ENCODE results near the gene SLC27A1. TPM values are rescaled to one million over a fixed set of nuclear protein-coding genes. Genes with fewer than 3 reads are reported as not detected.

SLC27A1 gene
- total and polyA plus RNA-seq, 10 of the 15 experiments (the other 5 are each of a cell fraction or from before 2014, with no cell fraction given), result 0.11 to 2.3 (median 1.2) TPM

GRCh38 chr19:17456127-17456526 is 14.2 kb upstream of the SLC27A1 start:
- no peak for TF ChIP-seq RELA (IDR thresholded peaks at IDR 0.05; ENCODE audit: borderline replicate concordance, partially characterized antibody)
- Histone ChIP-seq H3K4me2 (ENCODE audit: control insufficient read depth, insufficient read depth) (no peak overlapping the region), H3K36me3 (ENCODE audit: control insufficient read depth in 2 of 2, insufficient read depth in 2 of 2, low read length in 1 of 2) (no peaks in the 10 kb centered on the region), H3K27ac (ENCODE audit: control insufficient read depth, insufficient read depth) (no peak overlapping the region), H3K79me2 (ENCODE audit: control insufficient read depth, insufficient read depth, low read length) (no peaks in the 10 kb centered on the region), H3K9me3 (replicated peaks; ENCODE audit: control insufficient read depth, insufficient read depth, low read length) (no peaks in the 10 kb centered on the region), H2AFZ (ENCODE audit: control insufficient read depth, low read depth, low read length) (no peak overlapping the region), H3K9ac (ENCODE audit: control insufficient read depth, insufficient read depth, low read length) (no peak overlapping the region), H3K4me1 (ENCODE audit: control insufficient read depth, insufficient read depth, low read length) (no peaks in the 10 kb centered on the region), H4K20me1 (ENCODE audit: control insufficient read depth, insufficient read depth) (no peaks in the 10 kb centered on the region; the same call in 1 of the 2 replicates), H3K27me3 (replicated peaks in 1 of 2; ENCODE audit: control insufficient read depth in 2 of 2, insufficient read depth in 2 of 2, low read length in 1 of 2) (peaks cover 3 to 7% of the 10 kb centered on the region in 2 experiments; a peak in 2 of 4 replicates), H3K4me3 (no peak overlapping the region)
- intact Hi-C loops (cut with micrococcal nuclease; ENCODE audit: unreplicated experiment) (no loop called here), in situ Hi-C loops (cut with MboI) (no loop called here)
- ATAC-seq (no peak), FAIRE-seq (no peak), DNase-seq (ENCODE audit: low read depth, low spot score) (no peak)
- POLR2A ChIA-PET, result no interaction called here
- CTCF ChIA-PET, result no interaction called here
- 55% methylated on average over 11 of the region's 11 CpGs for WGBS (ENCODE audit: insufficient coverage, insufficient replicate concordance, low lambda C conversion rate, missing lambda C conversion rate)
- RAD21 ChIA-PET (ENCODE audit: unreplicated experiment), result no interaction called here
- SMC1A ChIA-PET (ENCODE audit: uncharacterized antibody, unreplicated experiment), result no interaction called here
- BruUV-seq (replicated peaks), result no TSS peak

- Histone ChIP-seq H3K27me3 (replicated peaks in 1 of 2; ENCODE audit: control insufficient read depth in 2 of 2, insufficient read depth in 2 of 2, low read length in 1 of 2) (peaks cover 3 to 7% of the 10 kb centered on the region in 2 experiments; a peak in 2 of 4 replicates), H3K4me2 (ENCODE audit: control insufficient read depth, insufficient read depth) (no peak overlapping the region), H4K20me1 (ENCODE audit: control insufficient read depth, insufficient read depth) (no peaks in the 10 kb centered on the region), H3K27ac (ENCODE audit: control insufficient read depth, insufficient read depth) (no peak overlapping the region), H3K9ac (ENCODE audit: control insufficient read depth, insufficient read depth, low read length) (no peak overlapping the region), H3K4me3 (no peak overlapping the region), H3K79me2 (ENCODE audit: control insufficient read depth, insufficient read depth, low read length) (no peaks in the 10 kb centered on the region), H2AFZ (ENCODE audit: control insufficient read depth, low read depth, low read length) (no peak overlapping the region), H3K4me1 (ENCODE audit: control insufficient read depth, insufficient read depth, low read length) (no peaks in the 10 kb centered on the region), H3K9me3 (replicated peaks; ENCODE audit: control insufficient read depth, insufficient read depth, low read length) (no peaks in the 10 kb centered on the region), H3K36me3 (ENCODE audit: control insufficient read depth in 2 of 2, insufficient read depth in 2 of 2, low read length in 1 of 2) (no peaks in the 10 kb centered on the region)
- DNase-seq (ENCODE audit: low read depth, low spot score) (no peak), FAIRE-seq (no peak), ATAC-seq (no peak)
- ChIA-PET SMC1A (ENCODE audit: uncharacterized antibody, unreplicated experiment) (interaction anchor here (0.9 kb wide), 1 partner anchor 284 kb away, joined by 3 read pairs; no protein-coding TSS in a partner anchor), POLR2A (interaction anchor here (0.6 to 0.9 kb wide), 2 partner anchors 29 to 187 kb away, joined by 3 read pairs; no protein-coding TSS in a partner anchor), RAD21 (ENCODE audit: unreplicated experiment) (no interaction called here), CTCF (interaction anchor here (0.5 to 0.9 kb wide), 2 partner anchors 8 to 61 kb away, joined by 3 read pairs; no protein-coding TSS in a partner anchor)
- intact Hi-C loops (cut with micrococcal nuclease; ENCODE audit: unreplicated experiment), result no loop called here
- WGBS (ENCODE audit: insufficient coverage, insufficient replicate concordance, low lambda C conversion rate, missing lambda C conversion rate), result 74% methylated on average over 6 of the region's 6 CpGs
- in situ Hi-C loops (cut with MboI), result no loop called here
- BruUV-seq (replicated peaks), result no TSS peak
- no peak for TF ChIP-seq ZNF687 (IDR thresholded peaks at IDR 0.05)
- TF ChIP-seq EGR1 (IDR thresholded peaks at IDR 0.05; ENCODE audit: borderline replicate concordance in 1 of 2, low read depth in 2 of 2, low read length in 2 of 2), result no peak
- TF ChIP-seq EZH2 (IDR thresholded peaks at IDR 0.05; ENCODE audit: borderline replicate concordance, control insufficient read depth, low read depth, low read length), result no peak
- no peak for TF ChIP-seq POLR2AphosphoS5 (IDR thresholded peaks at IDR 0.05; ENCODE audit: low read length)
- no peak for TF ChIP-seq CHD2 (IDR thresholded peaks at IDR 0.05; ENCODE audit: borderline replicate concordance, low read depth, low read length)
- TF ChIP-seq RAD21 (IDR thresholded peaks at IDR 0.05; ENCODE audit: insufficient read depth, low read depth, low read length), result no peak
- no peak for TF ChIP-seq ZBED1 (IDR thresholded peaks at IDR 0.05; ENCODE audit: borderline replicate concordance)
- no peak for TF ChIP-seq TCF7 (IDR thresholded peaks at IDR 0.05; ENCODE audit: borderline replicate concordance)
Observed at GRCh38 chr19:17457616-17458015, 12.7 kb upstream of the SLC27A1 start.
